Measurements from ENCODE around the gene CD8B.
"Not testable (repeated sequence)": the region's sequence is repeated elsewhere in the genome, so short reads cannot be mapped to it uniquely, and the experiment has no call there.

Gene CD8B

GRCh38 chr2:86861628-86862379, at the start of gene CD8B:
Gene CD8B, minus strand, starts transcription at chr2:86861886. Its CDS starts 21 bp downstream, at chr2:86861865.
- not testable (repeated sequence) for ATAC-seq

GRCh38 chr2:86905868-86906267, 44.2 kb upstream of the CD8B start:
- not testable (repeated sequence) for ATAC-seq

GRCh38 chr2:86900687-86901086, 39.0 kb upstream of the CD8B start:
- ATAC-seq, result not testable (repeated sequence)

DNA sequence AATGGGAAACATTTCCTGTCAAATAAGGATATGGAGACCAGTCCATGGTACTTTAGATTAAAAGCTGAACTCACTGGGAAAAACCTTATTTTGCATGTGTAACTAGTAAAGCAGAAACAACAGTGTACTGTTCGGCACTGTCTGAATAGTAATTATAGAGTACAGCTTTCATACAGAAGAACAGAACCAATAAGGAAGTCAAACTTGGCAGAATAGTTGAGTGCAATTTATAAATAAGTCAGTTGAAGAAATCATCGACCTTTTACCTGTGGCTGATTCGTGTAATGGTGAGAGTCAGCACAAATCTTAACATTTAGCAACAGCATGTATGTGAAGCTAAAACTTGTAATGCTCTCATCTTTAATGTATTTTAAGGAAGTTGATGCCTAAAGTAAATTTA, 24.3 kb upstream of the CD8B start:
- ATAC-seq, result not testable (repeated sequence)

DNA sequence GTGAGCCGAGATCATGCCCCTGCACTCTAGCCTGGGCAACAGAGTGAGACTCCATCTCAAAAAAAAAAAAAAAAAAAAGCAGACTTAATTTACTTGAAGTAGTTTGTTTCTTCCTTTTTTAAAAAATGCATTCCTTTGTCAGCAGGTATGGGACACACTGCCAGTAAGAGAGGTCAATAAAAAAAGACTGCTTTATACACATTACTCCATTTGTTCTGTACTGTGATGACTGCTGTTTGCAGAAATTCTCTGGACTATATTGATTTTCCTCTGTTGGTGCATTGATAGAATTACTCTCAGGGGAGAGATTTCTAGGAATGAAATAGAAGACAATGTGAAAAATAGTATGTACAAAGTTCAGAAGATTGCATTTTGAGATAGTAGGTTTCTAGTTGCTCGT, 21.2 kb upstream of the CD8B start:
- ATAC-seq, result not testable (repeated sequence)

DNA sequence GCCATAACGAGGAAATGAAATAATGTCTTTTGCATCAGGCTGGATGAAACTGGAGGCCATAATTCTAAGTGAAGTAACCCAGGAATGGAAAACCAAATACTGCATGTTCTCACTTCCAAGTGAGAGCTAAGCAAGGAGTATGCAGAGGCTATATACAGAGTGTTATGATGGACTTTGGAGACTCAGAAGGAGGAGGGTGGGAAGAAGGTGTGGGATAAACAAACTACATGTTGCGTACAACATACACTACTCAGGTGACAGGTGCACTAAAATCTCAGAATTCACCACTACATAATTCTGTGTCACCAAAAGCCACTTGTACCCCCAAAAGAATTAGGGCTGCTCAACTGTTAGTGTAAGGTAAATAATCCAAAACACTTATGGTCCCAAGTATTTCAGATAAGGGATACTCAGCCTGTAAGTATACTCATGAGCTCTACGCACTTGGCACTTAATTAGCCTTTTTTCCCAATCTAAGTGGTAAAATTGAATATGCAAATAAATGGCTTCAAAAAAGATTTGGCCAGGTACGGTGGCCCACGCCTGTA, 20.5 kb upstream of the CD8B start:
- not testable (repeated sequence) for ATAC-seq

DNA sequence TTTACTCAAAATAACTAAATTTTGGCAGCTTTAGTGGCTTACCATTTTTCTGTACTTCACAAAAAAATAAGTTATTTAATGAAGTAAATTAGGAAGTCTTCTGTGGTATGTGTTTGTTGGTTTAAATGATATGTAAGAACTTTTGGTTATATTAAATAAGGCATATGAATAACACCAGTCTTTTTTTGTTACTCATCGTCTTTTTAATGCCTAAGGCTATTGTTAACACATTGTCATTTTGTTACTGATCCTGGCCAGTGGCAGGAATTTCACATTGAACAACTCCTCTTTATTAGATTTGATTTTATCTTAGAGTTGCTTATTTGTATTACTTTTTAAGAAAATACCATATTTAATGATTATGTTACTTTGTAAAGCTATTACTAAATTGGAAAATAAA, 17.3 kb upstream of the CD8B start:
- ATAC-seq, result not testable (repeated sequence)

GRCh38 chr2:86870941-86871340, 9.3 kb upstream of the CD8B start:
- ATAC-seq, result not testable (repeated sequence)

DNA sequence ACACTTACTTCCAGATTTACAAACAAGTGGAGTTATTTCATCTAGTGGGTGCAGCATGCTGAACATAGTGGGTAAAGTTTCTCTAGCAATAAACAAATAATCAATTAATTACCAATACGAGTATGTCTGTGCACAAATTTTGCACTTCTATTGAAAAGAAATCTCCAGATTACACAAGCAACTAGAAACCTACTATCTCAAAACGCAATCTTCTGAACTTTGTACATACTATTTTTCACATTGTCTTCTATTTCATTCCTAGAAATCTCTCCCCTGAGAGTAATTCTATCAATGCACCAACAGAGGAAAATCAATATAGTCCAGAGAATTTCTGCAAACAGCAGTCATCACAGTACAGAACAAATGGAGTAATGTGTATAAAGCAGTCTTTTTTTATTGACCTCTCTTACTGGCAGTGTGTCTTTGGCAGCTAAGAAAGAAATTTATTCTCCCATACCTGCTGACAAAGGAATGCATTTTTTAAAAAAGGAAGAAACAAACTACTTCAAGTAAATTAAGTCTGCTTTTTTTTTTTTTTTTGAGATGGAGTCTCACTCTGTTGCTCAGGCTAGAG, 7.3 kb upstream of the CD8B start:
- ATAC-seq, result not testable (repeated sequence)

DNA sequence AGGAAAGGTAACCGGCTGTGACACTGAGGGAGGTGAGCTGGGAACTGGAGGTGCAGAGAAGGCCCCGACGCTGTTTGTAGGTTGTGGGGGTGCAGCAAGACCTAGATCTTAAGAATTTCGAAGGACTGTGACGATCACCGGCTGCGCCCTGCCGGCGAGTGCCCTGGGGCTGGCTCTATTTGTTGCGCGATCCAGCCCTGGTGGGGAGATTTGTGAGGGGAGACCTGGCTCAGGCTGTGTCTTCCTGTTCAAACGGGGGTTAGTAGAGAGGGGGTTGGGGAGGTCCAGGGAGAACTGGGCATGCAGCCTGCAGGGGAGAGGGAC, 656 bp upstream of the CD8B start:
- ATAC-seq, result not testable (repeated sequence)

GRCh38 chr2:86861175-86861574, 511 bp downstream of the CD8B start:
- not testable (repeated sequence) for ATAC-seq

DNA sequence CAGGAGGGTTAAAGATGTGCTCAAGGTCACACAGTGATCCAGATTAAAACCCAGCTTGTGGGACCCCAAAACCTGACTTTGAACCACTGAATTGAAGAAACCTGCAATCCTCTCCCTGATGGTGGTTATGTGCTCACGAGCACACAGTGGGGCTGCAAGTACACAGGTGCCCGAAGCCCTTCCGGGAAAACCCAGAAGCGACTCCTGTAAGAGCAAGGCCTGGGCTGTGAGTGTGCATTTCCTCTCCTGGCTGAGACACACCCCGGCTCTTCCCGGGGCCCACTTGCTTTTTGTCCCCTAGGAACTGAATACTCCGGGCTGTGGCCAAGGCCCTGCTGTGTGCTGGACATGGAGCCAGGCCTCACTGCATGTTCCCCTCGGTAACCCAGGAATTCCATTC, 1.1 kb downstream of the CD8B start:
- not testable (repeated sequence) for ATAC-seq

DNA sequence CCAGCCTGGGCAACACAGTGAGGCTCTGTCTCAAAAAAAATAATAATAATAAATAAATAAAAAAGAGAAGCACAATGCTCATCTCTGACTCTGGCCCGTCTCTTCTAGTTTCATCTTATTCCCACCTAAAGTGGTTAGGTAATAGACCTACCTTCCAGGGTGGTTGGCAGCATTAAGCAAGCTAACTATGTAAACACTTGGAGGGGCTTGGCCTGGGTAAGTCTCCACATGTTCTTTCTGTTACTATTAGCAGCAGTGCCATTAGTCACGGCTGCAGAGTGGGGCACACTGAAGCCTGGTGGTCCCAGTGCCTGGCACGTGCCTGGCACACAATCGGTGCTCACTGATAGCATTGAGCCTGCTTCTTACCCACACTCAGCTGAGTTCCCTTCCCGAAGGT, 4.0 kb downstream of the CD8B start:
- not testable (repeated sequence) for ATAC-seq

DNA sequence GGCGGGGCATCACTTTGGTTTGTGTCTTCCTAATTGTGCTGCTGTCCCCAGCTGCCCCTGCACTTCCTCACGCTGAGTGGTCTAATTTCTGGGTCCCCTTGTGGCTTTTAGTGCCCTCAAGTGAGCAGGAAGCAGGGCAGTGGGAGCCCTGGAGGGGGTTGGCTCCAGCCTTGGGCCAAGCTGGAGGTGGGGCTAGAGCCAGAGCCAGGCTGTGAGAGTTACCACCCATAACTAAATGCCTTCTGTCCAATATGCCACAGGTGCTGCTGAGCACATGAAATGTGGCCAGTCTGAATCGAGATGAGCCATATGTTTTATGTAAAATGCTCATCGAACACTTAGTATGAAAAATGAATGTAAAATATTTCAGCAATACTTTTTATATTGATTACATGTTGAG, 5.2 kb downstream of the CD8B start:
- ATAC-seq, result not testable (repeated sequence)

DNA sequence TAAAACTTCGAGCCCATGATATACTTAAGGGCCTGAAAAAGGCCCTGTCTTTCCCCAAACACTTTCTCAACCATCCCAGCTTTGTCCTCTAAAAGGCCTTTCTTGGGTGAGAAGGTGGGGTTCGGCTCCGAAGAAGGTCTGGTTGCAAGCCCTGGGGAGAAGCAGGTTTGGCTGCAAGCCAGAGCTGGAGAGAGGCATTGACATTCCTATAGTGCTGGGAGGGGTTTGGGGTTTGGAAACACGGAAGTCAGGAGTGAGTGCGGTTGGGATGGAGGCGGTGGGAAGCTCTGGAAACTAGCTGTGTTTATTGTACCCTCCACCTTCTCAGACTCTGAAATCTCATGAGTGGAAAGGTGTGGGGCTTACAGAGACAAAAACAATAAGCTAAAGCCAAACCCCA, 5.7 kb downstream of the CD8B start:
- not testable (repeated sequence) for ATAC-seq

DNA sequence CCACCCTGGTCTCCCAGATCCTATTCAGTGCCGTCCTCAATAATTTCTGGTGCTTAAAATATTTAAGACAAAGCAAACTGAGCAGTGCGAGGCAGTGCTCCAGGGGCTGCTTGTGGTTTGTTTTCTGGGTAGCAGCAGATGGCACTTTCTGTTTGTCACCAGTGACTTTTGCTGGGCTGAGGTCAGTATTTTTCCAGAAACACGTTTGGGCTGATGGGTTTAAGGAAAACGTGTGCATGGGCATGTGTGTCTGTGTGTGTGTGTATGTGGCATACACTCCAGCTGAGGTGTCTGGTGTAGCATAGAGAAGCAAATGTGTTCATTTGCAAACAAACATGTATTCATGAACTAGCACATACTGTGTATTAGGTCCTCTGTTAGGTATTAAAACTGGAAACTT, 10.1 kb downstream of the CD8B start:
- ATAC-seq, result not testable (repeated sequence)

DNA sequence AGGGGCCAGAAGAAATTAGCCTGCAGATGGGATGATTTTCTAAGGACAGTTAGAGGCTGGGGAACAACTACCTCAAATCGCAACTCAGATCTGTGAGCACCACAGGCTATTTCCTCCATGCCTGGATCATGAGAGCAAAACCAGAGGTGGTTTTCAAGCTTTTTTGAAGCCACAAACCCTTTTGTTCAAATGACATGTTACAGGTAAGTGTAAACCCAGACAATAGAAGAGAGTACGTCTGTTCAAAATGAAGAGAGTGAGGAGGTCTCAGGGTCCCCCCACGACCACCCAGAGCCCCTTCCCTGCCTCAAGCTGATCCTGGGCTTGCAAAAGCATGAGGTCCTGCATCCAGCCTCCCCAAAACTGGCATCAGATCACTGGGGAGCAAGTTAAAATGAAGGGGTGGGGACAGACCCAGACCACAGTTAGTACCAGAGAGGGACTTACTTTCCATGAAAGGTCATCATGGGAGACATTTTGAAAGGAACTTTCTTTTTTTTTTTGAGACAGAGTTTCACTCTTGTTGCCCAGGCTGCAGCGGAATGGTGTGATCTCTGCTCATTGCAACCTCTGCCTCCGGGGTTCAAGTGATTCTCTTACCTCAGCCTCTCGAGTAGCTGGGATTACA, 19.0 kb downstream of the CD8B start:
- not testable (repeated sequence) for ATAC-seq

DNA sequence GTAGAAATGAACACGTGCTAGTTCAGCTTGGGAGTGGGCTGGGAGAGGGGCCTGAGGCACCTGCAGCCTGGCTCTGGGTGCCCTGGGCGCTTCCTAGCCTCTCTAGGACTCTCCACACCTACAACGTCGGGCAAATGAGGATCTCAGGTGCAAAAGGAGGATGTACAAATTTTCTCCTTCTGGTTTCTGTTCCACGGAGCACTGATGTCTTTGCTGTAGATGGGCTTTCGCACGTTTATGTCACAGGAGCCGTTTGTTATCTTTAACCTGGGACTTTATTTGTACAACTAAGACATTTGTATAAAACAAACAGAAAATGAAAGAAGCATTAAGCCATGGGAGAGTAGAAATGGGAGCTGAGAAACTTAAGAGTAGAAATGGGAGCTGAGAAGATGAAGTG, 20.4 kb downstream of the CD8B start:
- ATAC-seq, result not testable (repeated sequence)

GRCh38 chr2:86839871-86840548, 21.7 kb downstream of the CD8B start:
- ATAC-seq, result not testable (repeated sequence)

- ATAC-seq, result not testable (repeated sequence)
These were observed 22.2 kb downstream of the CD8B start for GRCh38 chr2:86839455-86839854.

DNA sequence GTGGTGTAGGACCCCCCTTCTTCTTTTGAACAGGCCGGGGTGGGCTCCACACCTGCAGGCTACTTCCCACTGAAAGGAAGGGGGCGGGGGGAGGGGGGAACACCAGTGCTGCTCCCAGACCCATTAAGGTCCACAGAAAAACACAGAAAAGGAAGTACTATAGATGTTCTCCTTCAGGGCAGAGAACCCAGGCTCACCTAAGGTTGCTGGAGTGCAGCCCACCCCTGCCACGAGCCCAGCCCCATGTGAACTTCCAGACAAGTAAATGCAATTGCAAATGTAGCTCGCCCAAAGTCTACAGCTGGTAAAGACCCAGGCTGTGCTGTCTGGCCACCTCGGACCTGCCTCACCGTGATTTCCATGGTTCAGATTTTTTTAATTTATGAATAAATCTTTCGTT, 24.0 kb downstream of the CD8B start:
- peak in 1 of 2 donors; percentile 21 for ATAC-seq

DNA sequence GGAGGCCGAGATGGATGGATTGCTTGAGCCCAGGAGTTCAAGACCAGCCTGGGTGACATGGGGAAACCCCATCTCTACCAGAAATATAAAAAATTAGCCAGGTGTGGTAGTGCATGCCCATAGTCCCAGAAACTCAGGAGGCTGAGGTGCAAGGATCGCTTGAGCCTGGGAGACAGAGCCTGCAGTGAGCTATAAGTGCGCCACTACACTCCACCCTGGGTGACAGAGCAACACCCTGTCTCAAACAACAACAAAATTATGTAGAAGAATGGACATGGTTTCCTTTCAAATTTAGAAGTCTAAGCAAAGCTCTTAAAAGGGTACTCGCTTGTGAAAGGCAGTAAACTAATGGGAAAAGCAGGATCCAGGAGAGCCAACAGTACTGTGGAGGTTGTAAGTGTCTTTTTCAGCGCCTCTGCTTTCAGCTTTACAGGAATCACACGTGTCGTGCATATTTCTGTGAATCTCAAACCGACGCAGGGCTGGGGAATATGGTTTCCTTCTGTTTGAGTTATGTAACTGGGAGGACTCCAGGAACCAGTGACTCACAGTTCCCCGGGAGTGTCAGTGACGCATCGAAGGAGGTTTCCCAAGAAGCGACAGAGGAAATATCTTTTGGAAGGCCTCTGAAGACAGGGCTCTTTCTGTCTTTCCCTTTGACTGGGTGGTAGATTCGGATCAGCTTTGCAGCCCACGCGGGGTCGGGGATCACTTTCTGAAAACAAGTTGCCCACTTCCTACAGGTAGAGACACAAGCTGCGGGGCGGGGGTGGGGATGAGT, 24.6 kb downstream of the CD8B start:
- peak; percentile 69 to 71 for ATAC-seq

All from activated CD4-positive, CD25-positive, alpha-beta regulatory T cell treated with anti-CD3 and anti-CD28 coated beads, Interleukin-2, amount 50 U/mL, for 24 hours (primary cell).